Measurements from ENCODE around the gene PIH1D1. TPM values are rescaled to one million over a fixed set of nuclear protein-coding genes. Genes with fewer than 3 reads are reported as not detected.
A peak's percentile ranks its signal among the peaks of the same experiment; 100 is the strongest.
"Not testable (repeated sequence)": the region's sequence is repeated elsewhere in the genome, so short reads cannot be mapped to it uniquely, and the experiment has no call there.

Gene PIH1D1
- total RNA-seq, 1 donor from 2014 or later = 47.4 TPM

DNA sequence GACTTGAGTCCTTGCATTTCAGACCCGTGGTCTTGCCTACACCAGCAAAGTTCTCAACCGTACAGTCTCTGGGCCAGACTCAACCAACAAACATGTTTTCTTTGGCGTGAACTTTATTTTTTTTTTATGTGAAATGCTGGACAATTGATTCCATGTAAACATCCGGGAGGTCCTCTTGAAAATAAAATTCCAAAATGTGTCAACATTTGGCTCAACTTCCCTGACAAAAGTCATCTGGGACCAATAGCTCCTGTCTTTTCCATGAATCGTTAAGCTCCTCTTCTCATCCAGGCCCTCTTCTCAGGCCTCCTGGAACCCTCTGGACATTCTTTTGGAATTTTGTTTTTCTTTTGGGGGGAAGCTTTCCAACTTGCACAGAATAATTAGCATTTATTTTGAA is 4.2 kb upstream of the PIH1D1 start:
- DNase-seq (ENCODE audit: low spot score) = no peak

- no peak for DNase-seq (ENCODE audit: low spot score)
These were observed 2.2 kb upstream of the PIH1D1 start for GRCh38 chr19:49453757-49454240.

DNA sequence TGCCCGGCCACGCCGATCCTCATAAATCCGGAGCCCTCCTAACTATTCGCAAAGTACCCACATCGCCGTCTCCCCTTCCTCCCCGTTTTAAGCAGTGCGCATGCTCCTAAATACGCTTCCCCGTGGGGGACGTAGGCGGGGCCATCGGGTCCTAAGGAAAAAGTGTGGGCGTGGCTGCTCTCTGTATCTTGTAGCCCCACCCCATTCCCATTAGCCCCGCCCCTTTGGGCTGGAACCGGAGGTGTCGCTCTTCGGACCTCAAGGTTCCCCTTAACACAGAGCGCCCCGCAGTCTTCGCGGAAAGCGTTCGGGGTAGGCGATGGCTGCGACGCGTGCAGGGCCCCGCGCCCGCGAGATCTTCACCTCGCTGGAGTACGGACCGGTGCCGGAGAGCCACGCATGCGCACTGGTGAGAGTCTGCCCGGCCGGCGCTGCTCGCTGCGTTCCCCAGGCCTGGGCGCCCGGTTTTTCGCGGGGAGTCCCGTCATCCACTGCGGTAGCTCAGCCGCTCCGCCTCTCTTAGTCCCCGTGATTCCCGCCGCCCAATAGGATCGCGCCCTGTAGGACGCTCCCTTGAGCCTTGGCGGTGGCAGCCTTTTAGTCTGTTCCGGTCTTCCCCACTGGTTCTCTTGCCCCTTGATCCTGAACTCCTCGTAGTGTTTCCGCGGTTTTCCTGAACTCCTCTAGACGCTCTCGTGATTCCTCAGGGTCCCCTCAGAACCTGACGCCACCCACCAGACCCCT is 1.6 kb upstream of the PIH1D1 start, which contains the start of gene ALDH16A1:
TSS of gene ALDH16A1 (plus strand) at position 213 of the 744 bp plus-strand sequence. CDS start at position 320, 107 bp downstream.
- DNase-seq (ENCODE audit: low spot score) = peak; percentile 98

DNA sequence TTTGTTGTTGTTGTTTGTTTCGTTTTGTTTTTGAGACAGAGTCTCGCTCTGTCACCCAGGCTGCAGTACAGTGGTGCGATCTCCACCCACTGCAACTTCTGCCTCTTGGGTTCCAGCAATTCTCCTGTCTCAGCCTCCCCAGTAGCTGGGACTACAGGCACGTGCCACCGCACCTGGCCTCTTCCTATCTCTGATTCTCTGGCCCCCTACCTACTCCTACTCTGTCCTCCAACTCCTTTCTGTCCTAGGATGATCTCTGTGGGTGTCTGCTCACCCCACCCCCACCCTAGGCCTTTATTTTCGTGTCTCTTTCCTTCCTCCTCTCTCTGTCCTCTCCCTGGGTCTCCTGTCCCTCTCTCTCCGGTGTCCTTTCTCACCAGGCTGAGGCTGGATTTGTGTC is 1.2 kb downstream of the PIH1D1 start:
- DNase-seq (ENCODE audit: low spot score) = no peak

GRCh38 chr19:49448432-49448786 is 3.2 kb downstream of the PIH1D1 start:
- DNase-seq (ENCODE audit: low spot score) = no peak

GRCh38 chr19:49447485-49448431 is 3.9 kb downstream of the PIH1D1 start:
- DNase-seq (ENCODE audit: low spot score) = no peak

GRCh38 chr19:49445997-49446396 is 5.6 kb downstream of the PIH1D1 start:
- no peak for DNase-seq (ENCODE audit: low spot score)

DNA sequence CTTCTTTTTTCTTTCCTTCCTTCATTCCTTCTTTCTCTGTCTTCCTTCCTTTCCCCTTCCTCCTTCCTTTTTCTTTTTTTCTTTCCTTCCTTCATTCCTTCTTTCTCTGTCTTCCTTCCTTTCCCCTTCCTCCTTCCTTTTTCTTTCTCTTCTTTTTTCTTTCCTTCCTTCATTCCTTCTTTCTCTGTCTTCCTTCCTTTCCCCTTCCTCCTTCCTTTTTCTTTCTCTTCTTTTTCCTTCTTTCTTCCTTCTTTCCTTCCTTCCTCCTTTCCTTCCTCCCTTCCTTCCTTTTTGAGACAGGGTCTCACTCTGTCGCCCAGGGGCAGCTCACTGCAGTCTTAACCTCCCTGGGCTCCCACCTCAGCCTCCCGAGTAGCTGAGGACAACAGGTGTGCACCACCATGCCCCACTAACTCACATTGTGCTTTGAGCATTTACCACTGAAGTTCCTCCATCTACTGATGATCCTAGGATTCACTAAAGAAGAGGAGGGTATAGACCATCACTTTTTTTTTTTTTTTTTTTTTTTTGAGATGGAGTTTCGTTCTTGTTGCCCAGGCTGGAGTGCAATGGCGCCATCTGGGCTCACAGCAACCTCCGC is 7.4 kb downstream of the PIH1D1 start:
- DNase-seq (ENCODE audit: low spot score) = not testable (repeated sequence)

DNA sequence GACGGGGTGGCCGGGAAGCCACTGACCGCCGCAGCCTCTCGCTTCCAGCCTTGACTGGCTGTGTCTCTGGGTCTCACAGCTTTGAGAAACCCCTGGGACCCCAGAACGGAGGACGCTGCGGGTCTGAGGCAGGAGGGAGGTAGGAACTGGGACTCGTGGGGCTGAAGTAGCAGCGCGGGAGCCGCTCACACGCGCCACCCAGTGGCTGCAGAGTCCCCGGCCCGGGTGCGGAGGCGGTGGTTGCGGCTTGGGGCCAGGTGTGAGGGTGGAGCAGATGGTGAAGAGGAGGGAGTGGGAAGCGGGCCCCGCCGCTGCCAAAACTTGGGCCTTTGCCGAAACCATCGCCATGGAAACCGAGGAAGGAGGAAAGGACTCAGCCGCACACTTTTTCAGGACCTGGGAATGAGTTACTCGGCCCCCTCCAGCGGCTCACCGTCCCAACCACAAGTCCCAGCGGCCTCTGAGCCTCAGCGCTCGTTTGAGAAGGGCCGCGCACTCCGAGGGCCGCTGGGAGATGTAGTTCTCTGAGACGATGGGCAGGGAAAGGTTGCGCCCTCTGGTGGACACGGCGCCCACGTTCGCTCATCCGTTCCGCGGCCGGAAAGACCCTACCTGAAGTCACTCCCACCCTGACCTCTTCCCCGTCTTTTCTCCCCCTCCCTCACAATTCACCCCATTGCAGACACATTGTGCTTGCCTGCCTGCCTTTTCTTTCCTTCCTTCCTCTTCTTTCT is 8.1 kb downstream of the PIH1D1 start:
- peak; percentile 94 for DNase-seq (ENCODE audit: low spot score)

DNA sequence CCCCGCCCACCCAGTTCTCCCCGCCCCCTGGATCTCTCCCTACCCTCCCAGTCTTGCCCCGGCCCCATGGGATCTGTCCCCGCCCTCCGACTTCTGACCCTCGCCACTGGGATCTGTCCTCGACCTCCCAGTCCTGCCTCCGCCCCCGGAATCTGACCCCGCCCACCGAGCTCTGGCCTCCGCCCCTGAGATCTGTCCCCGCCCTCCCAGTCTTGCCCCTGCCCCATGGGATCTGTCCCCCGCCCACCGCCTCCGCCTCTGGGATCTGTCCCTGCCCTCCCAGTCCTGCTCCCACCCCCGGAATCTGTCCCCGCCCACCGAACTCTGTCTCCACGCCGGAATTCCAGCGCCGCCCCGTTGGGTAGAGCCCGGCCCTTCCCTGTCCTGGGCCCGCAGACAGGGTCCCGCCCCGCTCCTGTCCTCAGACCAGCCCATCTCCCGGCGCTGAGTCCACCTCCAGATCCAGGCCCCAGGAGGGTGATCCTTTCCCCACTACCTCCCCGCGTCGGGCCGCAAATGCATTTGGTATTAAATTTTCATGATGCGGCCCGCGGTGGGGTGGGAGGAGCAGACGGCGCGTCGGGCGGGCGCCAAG is 8.7 kb downstream of the PIH1D1 start:
- DNase-seq (ENCODE audit: low spot score) = peak; percentile 91

DNA sequence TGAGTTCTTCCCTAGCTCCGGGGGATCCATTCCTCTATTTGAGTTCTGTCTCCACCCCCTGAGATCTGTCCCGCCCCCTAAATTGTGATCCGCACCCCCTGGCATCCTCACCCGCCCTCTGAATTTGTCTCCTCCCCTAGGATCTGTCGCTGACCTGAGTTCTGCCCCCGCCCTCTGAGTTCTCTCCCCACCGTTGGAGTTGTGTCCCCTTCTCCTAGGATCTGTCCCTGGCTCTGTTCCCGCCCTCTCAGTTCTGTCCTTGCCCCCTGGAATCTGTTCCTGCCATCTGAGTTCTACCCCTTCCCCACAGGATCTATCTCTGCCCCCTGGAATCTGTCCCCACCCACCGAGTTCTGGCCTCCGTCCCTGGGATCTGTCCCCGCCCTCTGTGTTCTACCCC is 9.3 kb downstream of the PIH1D1 start:
- no peak for DNase-seq (ENCODE audit: low spot score)

DNA sequence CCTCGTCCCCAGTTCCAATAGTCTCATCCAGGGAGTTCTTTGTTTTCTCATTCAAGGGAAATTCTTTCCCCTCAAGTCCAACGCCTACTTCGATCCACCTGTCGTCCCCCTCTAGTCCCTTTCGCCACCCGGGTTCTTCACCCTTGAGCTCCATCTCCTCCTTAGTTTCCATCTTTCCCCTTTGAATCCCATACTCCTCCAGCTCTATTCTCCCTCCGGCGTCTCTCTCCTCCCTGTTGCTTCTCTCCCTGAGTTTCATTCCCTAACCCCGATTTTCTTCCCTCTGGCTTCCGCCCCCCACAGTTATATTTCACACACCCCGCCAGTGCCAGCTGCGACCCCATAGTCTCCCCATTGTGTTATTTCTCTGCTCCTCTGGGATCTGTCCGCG is 9.7 kb downstream of the PIH1D1 start:
- DNase-seq (ENCODE audit: low spot score) = no peak

DNA sequence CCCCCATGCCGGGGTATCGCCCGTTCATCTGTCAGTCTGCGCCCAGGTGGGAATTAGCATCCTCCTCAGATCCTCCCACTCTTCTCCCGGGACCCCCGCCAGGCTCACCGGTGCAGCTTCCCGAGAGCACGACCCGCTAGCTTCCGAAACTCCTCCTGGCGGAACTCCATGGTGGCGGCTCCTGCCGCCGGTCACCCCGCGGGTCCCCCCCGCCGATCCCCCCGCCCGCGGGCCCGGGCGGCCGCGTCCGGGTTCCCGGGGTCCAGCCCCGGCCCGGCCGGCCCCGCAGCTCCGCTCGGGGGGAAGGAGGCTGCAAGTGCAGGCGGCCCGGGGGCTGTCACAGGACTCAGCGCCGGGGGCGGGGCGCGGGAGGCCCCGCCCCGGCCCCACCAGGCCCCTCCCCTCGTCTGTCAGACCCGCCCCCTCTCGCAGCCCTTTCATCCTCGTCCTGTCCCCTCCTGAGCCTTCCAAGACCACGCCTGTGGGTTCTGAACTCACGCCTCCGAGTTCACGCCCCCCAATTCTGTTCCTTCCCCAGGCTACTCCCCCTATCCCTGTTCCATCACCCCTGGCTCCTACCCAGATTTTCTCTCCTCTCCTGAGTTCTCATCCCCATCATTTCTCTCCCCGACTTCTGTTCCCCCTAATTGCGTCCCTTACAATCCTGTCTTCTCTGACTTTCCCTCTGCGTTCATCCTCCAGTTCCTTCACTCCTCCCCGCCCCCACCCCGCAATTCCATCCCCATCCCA is 10.2 kb downstream of the PIH1D1 start, which contains the start of gene SLC17A7:
TSS of gene SLC17A7 (minus strand) at position 318 of the 750 bp plus-strand sequence. CDS start at position 170, 148 bp downstream.
- no peak for DNase-seq (ENCODE audit: low spot score)

- no peak for DNase-seq (ENCODE audit: low spot score)
These were observed 11.0 kb downstream of the PIH1D1 start for GRCh38 chr19:49440439-49441209.

GRCh38 chr19:49439836-49440235 is 11.8 kb downstream of the PIH1D1 start:
- DNase-seq (ENCODE audit: low spot score) = no peak

- DNase-seq (ENCODE audit: low spot score) = no peak
These were observed 13.4 kb downstream of the PIH1D1 start for GRCh38 chr19:49438261-49438660.

DNA sequence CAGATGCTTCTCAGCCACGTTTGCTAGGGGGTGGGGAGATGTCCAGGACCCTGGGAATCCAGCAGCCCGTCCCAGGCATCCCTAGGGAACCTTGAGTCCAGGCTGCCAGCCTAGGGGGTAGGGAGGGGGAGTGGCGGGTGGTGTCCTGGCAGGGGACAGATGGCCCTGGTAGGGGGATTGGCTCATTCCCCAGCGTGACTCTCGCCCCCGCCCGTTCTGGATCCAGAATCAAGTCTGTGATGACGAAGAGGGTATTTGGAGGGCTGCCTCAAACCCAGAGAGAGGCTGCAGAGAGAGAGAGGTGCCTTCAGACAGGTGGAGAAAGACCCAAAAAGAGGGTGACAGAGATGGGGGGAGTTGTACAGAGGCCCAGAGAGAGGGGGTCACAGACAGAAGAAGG is 14.4 kb downstream of the PIH1D1 start:
- no peak for DNase-seq (ENCODE audit: low spot score)

- no peak for DNase-seq (ENCODE audit: low spot score)
These were observed 15.1 kb downstream of the PIH1D1 start for GRCh38 chr19:49436381-49437017.

DNA sequence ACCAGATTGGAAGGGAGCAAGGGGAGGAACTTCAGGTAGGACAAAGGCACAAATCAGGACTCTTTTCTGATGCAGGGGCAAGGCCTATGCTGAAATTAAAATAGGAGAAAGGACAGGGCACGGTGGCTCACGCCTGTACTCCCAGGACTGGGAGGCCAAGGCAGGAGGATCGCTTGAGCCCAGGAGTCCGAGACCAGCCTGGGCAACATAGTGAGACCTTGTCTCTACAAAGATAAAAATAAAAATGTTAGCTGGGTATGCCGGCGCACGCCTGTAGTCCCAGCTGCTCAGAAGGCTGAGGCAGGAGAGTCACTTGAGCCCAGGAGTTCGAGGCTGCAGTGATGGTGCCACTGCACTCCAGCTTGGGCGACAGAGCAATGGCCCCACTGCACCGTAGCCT is 15.9 kb downstream of the PIH1D1 start:
- DNase-seq (ENCODE audit: low spot score) = no peak
